GM12891 (cell line): ENCODE results near the gene CPLX3.

Experiments
- PAX5 ChIP-seq: IDR thresholded peaks from 2 replicates; pipeline ENCODE4 v1.6.1; 2011; ENCODE audit warnings: low read length, moderate library complexity, mild to moderate bottlenecking; ENCODE audit not compliant: insufficient read depth, severe bottlenecking
- POLR2A ChIP-seq: IDR thresholded peaks from 2 replicates; pipeline ENCODE4 v1.6.1; 2011; ENCODE audit warnings: low read depth, low read length, control low read depth
- POLR2AphosphoS5 ChIP-seq: IDR thresholded peaks from 2 replicates; pipeline ENCODE4 v1.6.1; 2011; ENCODE audit warnings: low read depth, low read length, control low read depth
- POU2F2 ChIP-seq: IDR thresholded peaks from 2 replicates; pipeline ENCODE4 v1.6.1; 2011; ENCODE audit warnings: low read depth, mild to moderate bottlenecking, control low read depth, low read length, moderate library complexity
- SPI1 ChIP-seq: IDR thresholded peaks from 2 replicates; pipeline ENCODE4 v1.6.1; 2011; ENCODE audit warnings: low read depth, low read length, control low read depth
- TAF1 ChIP-seq: IDR thresholded peaks from 2 replicates; pipeline ENCODE4 v1.6.1; 2011; ENCODE audit warnings: low read depth, low read length, control low read depth

GRCh38 chr15:74868059-74868458, 41.6 kb downstream of the CPLX3 start:
- TF ChIP-seq POLR2AphosphoS5 = no peak
- TF ChIP-seq POU2F2 = no peak
- TF ChIP-seq POLR2A = no peak
- 0 out of 2 replicates have a peak, but pooled peaks have one; percentile 14 for TF ChIP-seq SPI1
- no peak for TF ChIP-seq TAF1
- no peak for TF ChIP-seq PAX5
